ENCODE results near the gene KCTD12. TPM values are rescaled to one million over a fixed set of nuclear protein-coding genes. Genes with fewer than 3 reads are reported as not detected.
"Not testable (repeated sequence)": the region's sequence is repeated elsewhere in the genome, so short reads cannot be mapped to it uniquely, and the experiment has no call there.

Gene KCTD12
- 167 TPM for polyA plus RNA-seq (ENCODE audit: insufficient read length)

DNA sequence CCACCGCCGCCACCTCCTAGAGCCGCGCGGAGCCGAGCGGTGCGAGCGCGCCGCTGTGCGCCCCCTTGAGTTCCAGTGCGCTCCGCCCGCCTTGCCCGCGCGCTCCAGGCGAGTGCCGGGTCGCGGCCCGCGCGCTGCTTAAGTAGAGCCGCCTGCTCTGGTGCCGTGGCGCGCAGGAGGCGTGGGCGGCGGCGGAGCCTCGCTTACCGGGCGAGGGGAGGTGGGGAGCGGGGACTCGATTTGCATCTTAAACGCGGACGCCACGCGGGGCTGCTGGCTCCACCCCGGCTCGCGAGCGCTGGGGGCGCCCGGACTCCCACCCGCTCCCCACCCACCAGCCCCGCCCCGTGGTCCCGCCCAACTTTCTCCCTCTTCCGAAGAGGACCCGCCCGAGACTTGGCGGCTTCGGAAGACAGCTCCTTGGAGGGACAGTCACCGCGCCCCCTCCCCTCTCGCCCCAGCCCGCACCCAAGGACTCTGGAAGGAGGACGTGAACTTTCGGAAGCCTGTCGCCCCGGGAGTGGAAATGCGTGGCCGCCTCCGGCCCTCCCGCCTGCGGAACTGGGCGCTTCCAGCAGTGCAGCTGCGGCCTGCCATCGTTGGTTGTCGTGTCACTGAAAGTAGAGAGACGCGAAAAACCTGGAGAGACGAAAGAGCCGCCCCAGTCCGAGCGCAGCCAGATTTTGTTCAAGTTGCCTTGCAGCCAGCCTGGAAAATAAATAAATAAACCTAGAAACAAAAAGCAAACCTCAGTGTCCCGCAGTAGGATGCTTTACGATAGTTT is at the start of gene KCTD12:
TSS of gene KCTD12 (minus strand) at position 114 of the 784 bp plus-strand sequence. CDS start 257 bp downstream, outside the sequence.
- DNase-seq, result peak; percentile 95

DNA sequence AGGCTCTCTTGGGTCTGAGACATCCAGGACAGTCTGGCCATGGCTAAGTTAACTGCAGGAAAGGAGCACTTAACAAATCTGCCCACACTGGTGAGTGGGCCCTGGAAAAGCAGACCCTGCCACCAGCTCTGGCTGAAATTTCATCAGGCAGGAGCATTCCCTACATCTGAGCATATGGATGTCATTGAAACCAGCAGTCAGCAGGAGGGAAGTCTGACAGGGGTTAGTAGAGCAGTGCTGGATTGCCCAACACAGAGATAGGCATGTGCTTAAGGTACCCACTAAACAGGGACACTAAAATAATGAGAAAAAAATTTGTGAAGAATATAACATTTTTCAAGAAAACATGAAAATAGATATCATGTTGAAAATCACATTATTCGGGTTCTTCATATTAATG is 48.5 kb upstream of the KCTD12 start:
- DNase-seq, result no peak

DNA sequence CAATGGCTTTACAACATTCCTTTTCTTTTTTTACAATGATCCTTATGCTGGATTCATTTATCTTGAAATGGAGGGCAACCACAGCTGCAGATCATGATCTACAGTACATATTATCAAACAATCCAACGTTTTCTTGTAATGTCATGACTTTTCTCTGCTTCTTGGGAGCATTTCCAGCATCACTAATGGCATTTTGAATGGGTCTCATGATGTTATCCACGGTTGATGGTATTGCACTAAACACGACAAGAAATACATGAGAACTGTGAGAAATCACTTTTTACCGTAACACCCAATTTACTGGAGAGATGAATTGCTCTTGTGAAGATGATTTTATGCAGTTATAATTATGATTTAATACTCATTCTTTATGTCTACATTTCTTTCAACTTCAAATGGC is 45.9 kb upstream of the KCTD12 start:
- no peak for DNase-seq

DNA sequence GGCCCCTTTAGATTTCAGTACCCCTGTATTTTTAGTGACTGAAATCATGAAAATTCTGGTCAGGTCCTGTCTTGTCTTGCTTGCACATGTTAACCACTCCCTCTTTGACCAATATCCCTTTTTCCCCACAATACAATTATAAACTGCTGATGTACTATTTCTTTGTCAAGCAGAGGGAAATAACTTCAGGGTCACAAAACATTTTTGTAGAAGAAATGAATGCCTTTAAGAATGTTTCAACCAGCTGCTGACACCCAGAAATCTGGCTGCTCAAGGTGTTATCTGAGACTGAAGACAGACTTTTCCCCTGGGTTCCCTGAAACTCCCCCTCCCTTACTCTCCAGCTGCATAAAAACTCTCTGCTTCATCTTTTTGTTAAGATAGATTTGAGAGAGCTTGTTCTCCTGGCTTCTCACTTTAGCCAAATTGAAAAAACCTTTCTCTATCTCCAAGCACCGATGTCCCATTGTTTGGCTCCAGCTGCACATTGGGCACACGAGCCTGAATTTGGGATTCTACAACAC is 43.7 kb upstream of the KCTD12 start:
- no peak for DNase-seq

DNA sequence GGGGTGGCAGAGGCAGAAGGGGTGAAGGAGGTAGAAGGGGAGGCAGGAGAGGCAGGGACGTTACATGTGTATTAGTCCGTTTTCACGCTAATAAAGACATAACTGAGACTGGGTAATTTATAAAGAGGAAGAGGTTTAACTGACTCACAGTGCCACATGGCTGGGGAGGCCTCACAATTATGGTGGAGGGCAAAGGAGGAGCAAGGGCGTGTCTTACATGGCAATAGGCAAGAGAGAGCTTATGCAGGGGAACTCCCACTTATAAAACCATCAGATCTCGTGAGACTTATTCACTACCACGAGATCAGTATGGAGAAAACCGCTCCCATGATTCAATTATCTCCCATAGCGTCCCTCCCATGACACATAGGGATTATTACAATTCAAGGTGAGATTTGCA is 43.1 kb upstream of the KCTD12 start:
- DNase-seq, result no peak

DNA sequence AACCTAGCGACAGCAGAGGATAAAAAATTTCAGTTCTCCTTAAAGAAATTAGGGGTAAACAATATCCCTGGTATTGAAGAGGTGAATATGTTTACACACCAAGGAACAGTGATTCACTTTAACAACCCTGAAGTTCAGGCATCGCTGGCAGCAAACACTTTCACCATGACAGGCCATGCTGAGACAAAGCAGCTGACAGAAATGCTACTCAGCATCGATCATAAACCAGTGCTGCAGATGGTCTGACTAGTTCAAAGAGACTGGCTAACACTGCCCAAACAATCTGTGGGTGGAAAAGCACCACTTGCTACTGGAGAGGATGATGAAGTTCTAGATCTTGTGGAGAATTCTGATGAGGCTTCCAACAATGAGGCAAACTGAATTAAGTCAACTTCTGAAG is 42.3 kb upstream of the KCTD12 start:
- DNase-seq, result no peak

DNA sequence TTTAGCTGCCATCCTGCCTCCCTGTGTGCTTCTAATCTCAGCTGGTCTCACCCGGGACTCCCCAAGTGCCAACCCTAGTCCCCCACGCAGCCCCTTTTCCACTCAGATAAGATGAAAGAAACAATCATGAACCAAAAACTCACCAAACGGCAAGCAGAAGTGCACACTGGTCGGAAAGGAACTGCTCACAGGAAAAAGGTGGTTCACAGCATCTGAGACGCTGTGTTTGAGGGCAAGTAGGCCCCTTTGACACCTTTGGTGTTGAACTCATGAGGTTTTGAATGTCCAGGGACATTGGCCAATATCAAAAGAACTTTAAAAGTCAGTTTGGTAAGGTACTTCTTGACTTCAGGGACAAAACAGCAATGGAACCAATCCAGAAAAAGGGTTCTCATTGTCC is 41.8 kb upstream of the KCTD12 start:
- no peak for DNase-seq

DNA sequence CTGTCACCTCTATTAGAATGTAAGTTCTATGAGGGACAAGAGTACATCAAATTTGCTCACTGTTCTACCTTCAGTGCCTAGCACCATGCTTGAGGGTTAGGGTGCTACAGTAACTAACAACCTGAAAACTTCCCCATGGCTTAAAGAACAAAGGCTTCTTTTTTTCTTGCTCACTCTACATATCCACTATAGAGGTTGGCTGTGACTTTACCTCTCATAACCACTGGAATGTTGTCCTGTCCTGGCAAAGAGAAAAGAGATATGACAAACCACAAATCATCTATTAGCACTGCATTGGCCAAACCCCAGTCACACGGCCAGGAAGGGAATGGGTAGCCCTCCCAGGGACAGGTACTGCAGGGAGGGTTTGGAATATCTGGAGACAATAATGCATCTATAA is 38.9 kb upstream of the KCTD12 start:
- DNase-seq, result no peak

DNA sequence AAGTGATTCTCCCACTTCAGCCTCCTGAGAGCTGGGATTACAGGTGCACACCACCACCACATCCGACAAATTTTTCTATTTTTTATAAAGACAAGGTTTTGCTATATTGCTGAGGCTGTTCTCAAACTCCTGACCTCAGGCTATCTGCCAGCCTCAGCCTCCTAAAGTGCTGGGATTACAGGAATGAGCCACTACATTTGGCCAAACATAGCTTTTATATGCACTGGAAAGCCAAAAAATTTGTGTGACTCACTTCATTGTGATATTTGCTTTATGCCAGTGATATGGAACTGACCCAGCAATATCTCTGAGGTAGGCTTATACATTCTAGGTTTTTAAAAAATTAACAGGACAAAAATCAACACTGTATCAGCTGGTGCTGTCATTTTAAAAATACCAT is 35.3 kb upstream of the KCTD12 start:
- no peak for DNase-seq

DNA sequence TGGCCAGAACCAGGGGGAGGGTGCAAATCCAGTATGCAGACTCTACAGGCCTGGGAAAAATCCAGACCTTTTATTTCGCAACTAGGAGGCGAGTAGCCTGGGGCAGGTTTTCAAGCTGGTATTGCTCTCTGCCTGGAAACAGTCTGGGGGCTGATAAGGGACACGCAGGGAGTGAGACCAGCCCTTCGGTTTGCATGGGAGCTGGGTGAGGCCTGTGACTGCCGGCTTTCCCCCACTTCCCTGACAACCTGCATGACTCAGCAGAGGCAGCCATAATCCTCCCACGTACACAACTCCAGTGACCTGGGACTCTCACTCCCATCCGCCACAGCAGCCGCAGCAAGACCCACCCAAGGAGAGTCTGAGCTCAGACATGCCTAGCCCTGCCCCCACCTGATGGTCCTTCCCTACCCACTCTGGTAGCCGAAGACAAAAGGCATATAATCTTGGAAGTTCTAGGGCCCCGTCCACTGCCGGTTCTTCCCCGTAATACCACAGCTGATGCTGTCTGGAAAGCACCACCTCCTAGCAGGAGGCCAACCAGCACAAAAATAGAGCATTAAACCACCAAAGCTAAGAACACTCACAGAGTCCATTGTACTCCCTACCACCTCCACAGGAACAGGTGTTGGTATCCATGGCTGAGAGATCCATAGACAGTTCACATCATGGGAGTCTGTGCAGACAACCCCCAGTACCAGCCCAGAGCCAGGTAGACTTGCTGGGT is 31.7 kb upstream of the KCTD12 start:
- not testable (repeated sequence) for DNase-seq

DNA sequence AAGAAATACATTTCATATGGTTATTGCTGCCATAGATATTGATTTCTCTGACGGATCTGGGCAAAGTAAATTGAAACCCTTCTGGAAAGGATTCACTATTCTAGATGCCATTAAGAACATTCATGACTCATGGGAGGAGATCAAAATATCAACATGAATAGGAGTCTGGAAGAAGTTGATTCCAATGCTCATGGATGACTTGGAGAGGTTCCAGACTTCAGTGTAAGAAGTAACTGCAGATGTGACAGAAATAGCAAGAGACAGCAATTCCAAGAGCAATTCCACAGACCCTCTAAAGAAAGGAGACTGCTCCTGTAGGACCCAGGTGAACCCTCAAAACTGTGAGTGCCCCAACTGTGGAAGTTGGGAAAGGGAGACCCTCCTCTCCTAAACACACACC is 30.9 kb upstream of the KCTD12 start:
- no peak for DNase-seq

DNA sequence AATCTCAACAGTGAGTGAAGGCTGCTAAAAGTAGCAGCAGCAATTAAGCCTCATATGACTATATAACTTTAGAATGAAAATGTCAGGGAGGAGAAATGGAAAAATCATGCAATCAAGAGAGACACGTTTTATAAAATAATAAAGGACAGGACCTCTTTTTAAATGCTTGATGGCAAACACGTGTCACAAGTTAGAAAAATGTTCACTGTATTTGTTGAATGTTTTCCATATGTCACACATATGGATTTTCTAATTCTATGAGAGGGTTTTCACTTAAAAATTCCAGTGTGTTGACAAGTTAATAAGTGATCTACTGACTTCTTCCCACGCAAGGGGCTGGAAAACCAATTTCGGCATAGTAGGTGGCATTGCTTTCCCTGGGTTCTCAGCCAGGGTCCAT is 27.7 kb upstream of the KCTD12 start:
- DNase-seq, result no peak

DNA sequence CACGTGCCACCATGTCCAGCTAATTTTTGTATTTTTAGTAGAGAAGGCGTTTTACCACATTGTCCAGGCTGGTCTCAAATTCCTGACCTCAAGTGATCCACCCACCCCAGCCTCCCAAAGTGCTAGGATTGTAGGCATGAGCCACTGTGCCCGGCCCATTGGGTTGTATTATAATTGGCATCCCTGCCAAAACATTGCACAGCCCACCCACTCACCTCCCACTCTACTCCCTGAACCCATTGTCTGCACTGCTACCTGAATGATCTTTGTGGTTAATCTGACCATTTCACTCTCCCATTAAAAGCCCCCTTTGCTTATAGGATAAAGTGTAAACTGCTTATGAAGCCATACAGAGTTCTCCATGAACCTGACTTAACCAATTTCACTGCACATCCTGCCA is 26.3 kb upstream of the KCTD12 start:
- no peak for DNase-seq

DNA sequence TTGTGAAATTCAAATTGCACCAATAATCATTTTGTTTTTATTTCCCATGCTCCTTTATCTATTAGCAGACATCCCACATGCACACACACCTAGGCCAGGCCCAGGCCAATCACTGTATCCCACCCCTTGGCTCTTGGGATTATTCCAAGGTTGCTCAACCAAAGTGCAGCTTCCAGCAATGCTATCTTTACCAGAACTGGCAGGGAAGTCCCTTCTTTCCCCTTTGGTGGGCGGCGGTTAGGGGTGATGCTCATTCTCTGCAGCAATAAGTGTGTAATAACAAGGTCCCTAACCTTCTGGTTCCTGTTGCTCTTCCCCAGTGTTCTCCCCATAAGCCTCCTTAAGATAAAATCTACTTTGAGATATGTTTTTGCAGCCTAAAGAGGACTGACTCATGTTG is 18.3 kb upstream of the KCTD12 start:
- no peak for DNase-seq

DNA sequence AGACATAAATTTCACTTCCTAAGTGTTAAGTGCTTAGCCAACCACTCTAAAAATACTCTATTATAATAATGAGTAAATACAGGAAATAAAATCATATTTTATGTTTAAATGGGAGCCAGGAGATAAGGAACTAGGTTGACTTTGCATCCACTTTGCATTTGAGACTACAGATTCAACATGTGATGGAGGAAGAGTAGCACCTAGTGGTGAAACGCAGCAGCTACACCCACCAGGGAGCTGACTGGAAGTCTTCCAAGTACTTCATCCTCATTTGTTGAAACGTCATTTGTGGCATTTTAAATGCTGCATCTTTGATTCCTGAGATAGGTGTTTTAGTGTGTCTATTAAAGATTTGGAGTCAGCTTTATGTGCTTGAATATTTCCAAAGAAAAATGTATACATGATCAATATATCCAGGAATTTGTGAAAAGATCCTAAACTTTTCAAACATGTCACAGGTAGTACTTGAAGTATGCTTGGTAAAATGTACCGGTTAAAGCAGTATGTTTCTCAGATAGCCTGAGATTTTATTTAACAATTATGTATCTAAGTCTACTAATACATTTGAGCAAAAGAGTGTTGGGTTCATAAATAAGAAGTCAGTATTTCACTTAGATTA is 17.4 kb upstream of the KCTD12 start:
- peak; percentile 69 for DNase-seq

DNA sequence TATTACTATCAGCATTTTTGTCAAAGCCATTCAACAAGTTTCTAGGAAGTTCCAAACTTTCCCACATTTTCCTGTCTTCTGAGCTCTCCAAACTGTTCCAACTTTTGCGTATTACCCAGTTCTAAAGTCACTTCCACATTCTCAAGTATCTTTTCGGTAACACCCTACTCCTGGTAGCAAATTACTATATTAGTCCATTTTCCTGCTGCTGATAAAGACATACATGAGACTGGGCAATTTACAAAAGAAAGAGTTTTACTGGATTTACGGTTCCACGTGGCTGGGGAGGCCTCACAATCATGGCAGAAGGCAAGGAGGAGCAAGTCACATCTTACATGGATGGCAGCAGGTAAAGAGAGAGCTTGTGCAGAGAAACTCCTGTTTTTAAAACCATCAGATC is 12.9 kb upstream of the KCTD12 start:
- DNase-seq, result not testable (repeated sequence)

DNA sequence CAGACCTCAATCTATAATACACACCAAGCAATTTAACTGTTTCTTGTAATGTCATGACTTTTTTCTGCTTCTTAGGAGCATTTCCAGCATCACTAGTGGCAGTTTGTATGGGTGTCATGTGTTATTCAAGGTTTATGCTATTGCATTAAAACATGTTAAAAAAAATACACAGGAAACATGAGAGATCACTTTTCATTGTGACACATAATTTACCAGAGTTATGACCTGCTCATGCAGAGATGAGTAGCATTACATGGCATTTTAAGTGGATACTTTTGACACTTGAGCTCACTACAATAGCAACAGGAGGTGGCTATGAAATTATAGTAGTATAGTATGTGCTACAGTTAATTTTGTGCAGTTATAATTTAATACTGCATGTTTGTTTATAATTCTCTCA is 11.0 kb upstream of the KCTD12 start:
- not testable (repeated sequence) for DNase-seq

DNA sequence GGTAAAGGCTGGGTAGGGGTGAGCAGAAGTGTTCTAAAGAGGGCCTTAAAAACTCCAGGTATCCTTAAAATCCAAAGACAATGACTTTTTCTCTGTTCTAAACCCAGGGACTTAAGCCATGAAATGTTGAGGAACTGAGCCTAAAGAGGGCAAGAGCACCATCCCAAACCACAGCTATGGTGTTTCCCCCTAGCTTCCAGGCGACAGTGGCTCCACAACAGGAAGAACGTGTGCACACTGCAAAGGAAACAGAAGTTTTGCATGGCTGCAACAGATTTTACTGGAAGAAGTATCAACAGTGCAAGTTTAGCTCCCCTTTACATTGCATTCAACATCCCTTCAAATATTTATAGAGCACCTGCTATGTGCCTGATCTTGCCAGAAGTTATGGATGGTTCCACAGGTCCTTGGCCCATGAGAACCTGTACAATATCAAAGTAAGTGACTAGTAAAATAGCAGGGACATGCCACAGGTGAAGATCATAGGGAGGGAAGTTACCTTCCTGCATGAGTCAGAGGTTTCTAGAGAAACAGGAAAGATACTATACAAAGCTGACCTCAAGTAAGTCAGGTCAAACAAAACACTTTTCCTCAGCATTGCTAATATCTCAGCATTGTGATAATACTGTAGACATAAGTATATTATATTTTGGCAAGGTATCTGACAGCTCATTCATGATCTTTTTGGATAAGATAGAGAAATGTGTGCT is 8.4 kb upstream of the KCTD12 start:
- no peak for DNase-seq

DNA sequence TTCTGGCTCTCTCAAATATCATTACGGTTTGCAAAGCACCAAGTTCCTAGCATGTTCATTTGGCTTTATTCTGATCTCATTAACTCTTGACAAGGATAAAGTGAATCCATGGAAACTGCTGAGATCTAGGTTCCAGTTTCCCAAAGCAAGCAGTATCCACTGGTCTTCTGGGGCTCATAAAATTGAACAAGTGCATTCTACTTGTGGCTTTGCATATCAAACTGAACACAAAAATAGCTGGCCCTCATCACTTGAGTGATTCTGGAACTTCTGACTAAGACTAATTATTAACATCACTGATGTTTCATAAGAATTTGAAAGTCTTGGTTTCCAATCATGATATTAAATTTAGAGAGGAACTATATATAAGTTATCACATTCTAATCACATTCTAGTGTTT is 6.3 kb upstream of the KCTD12 start:
- DNase-seq, result no peak

DNA sequence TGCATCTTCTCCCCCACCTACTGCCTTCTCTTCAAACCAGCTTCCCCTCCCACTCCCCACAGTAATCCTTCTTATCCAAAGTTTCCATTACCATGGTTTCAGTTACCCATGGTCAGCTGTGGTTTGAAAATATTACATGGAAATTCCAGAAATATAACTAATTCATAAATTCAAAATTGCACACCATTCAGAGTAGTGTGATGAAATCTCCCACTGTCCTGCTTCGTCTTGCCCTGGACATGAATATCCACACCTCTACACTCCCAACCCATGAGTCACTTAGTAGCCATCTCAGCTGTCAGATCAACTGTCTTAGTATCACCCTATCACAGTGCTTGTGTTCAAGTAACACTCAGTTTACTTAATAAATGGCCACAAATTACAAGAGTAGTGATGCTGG is 3.8 kb upstream of the KCTD12 start:
- DNase-seq, result no peak

DNA sequence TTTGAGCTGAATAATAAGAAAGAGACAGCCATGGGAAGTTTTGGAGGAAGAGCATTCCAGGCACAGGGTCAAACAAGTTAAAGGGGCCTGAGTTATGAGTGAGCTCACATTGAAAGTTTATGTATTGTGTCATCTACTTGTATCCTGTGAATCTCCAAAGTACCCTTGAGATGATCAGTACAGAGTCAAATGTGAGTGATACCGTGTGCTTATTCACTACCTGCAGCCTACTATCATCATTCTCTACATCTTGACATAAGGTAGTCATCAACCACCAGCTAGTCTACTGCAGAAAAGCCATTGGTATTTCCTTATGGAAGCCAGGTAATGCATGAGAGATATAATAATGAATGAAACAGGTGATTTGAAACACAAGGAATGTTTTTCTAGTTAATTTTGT is 3.0 kb upstream of the KCTD12 start:
- DNase-seq, result no peak

DNA sequence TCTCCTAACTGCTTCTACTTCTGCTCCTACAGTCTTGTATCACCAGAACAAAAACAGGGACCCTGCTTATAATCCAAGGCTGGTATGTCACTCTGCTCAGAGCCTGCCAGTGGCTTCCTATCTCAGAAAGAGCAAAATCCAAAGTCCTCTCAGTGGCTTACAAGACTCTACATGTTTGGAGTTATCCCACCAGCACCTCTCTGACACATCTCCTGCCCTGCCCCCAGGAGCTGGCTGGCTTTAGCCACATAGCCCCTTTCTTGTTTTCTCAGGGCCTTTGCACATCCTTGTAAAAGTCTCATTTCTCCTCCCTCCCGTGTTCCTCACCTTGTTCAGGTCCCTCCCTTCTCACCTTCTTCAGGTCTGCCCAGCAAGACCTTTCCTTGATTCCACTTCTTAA is 2.2 kb upstream of the KCTD12 start:
- no peak for DNase-seq

DNA sequence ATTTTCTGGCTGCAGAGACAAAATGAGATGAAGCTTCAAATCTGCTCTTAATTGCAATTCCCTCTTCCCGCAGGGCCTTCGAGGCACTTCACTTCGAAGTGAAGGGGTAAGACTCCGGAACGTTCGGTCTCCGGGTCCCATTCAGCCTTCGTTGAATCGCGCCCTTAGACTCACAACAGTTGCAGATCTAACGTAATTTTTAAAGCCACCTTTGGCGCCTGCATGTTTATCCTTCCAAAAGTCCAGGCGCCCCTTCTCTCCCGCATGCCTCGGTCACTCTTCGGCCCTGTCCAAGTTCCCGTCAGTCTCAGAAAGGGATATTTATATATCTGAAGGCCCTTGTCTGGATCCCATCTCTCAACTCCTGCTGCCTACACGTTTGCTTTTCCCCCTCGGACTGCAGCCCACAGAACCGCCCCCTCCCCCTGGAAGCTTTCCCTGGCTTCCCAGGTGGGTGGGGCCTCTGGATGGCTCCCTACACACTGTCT is 915 bp upstream of the KCTD12 start:
- peak; percentile 46 for DNase-seq

Data from hindlimb muscle (tissue), 1 donor.